Measurements from ENCODE around the gene TRMO. TPM values are rescaled to one million over a fixed set of nuclear protein-coding genes. Genes with fewer than 3 reads are reported as not detected.
"Not testable (repeated sequence)": the region's sequence is repeated elsewhere in the genome, so short reads cannot be mapped to it uniquely, and the experiment has no call there.

TRMO gene
- total RNA-seq, 3 donors from 2014 or later: 12.3 to 16.9 (median 16.0) TPM

GRCh38 chr9:97947094-97947493, 24.8 kb upstream of the TRMO start:
- ATAC-seq; DNase-seq; H3K4me1 Mint-ChIP-seq (ENCODE audit: low read depth); H3K4me3 Mint-ChIP-seq; H3K36me3 Mint-ChIP-seq (ENCODE audit: insufficient read depth); H3K27me3 Mint-ChIP-seq (ENCODE audit: low read depth); H3K9me3 Mint-ChIP-seq: not testable (repeated sequence)

DNA sequence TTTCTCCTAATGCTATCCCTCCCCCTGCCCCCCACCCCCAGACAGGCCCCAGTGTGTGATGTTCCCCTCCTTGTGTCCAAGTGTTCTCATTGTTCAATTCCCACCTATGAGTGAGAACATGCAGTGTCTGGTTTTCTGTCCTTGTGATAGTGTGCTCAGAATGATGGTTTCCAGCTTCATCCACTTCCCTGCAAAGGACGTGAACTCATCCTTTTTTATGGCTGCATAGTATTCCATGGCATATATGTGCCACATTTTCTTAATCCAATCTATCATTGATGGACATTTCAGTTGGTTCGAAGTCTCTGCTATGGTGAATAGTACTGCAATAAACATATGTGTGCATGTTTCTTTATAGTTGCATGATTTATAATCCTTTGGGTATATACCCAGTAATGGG, 23.2 kb upstream of the TRMO start:
- H3K4me1 Mint-ChIP-seq (ENCODE audit: low read depth); H3K27me3 Mint-ChIP-seq (ENCODE audit: low read depth); H3K4me3 Mint-ChIP-seq; H3K9me3 Mint-ChIP-seq; ATAC-seq; DNase-seq; H3K36me3 Mint-ChIP-seq (ENCODE audit: insufficient read depth): not testable (repeated sequence)

GRCh38 chr9:97944612-97945011, 22.3 kb upstream of the TRMO start:
- H3K9me3 Mint-ChIP-seq: no peaks in the 10 kb centered on the region
- DNase-seq (no peak), ATAC-seq (no peak)
- no peaks in the 10 kb centered on the region for H3K36me3 Mint-ChIP-seq (ENCODE audit: insufficient read depth)
- no peaks in the 10 kb centered on the region for H3K4me1 Mint-ChIP-seq (ENCODE audit: low read depth)
- H3K27me3 Mint-ChIP-seq (ENCODE audit: low read depth): peaks cover 1% of the 10 kb centered on the region
- H3K4me3 Mint-ChIP-seq: no peak overlapping the region

DNA sequence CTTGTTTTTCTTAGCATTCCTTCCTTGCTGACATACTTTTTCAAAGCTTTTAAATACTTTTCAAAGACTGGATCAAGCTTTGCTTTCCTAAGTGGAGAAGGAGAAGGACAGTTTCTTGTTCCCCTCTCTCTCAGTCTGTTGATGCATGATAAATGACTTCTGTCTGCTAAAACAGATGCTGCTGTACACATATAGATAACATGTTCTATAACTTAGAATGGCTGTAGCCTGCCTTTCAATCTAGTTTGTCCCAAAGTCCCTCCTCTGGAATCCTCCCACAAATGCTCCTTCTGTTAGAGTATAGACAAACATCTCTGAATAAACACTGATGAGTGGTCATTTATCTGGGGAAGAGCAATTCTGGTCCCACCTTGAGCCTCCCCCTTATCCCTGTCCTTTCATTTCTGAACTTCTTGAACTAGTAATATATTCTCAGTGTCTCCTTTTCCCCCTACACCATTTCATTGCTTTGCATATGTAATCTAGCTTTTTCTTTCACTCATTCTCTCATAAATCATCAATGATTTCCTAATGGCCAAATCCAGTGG, 21.1 kb upstream of the TRMO start:
- H3K36me3 Mint-ChIP-seq (ENCODE audit: insufficient read depth): no peaks in the 10 kb centered on the region
- H3K9me3 Mint-ChIP-seq: no peaks in the 10 kb centered on the region
- no peak for DNase-seq
- H3K27me3 Mint-ChIP-seq (ENCODE audit: low read depth): no peaks in the 10 kb centered on the region
- no peak overlapping the region for H3K4me3 Mint-ChIP-seq
- H3K4me1 Mint-ChIP-seq (ENCODE audit: low read depth): peaks cover 6% of the 10 kb centered on the region
- no peak for ATAC-seq

DNA sequence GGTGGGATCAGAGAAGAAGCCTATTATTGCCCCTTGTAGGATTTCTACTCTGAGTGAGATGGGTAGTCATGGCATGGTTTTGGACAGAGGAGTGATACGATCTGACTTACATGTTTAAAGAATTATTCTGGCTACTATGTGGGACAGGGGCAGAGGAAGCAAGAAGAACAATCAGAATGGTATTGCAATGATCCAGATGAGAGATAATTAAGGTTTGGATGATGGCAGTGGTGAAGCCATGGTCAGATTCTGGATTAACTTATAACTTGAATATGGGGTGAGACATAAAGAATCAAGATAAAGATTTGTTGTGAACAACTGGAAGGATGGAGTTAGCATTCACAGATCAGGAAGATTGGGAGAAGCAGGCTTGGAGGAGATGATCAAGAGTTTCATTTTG, 19.0 kb upstream of the TRMO start:
- H3K9me3 Mint-ChIP-seq: no peaks in the 10 kb centered on the region
- no peaks in the 10 kb centered on the region for H3K27me3 Mint-ChIP-seq (ENCODE audit: low read depth)
- DNase-seq: no peak
- ATAC-seq: no peak
- no peaks in the 10 kb centered on the region for H3K36me3 Mint-ChIP-seq (ENCODE audit: insufficient read depth)
- H3K4me1 Mint-ChIP-seq (ENCODE audit: low read depth): peaks cover 18% of the 10 kb centered on the region
- no peak overlapping the region for H3K4me3 Mint-ChIP-seq

DNA sequence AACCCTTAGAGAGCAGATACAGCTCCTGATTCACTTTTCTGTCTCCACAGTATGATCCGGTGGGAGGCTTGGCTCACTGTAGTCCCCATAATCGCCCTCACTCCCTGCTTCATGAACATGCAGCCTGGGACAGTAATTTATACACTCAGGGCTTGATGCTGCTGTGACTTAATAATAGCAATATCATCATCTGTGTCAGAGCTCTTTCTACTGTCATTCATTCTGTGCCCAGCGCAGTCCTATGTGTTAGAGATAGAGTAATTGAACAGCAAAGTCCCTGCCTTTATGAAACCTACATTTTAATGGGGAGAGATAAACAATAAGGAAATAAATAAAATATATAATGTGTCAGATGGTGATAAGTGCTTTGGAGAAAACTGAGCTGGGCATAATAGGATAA, 18.4 kb upstream of the TRMO start:
- no peaks in the 10 kb centered on the region for H3K27me3 Mint-ChIP-seq (ENCODE audit: low read depth)
- H3K4me3 Mint-ChIP-seq: no peak overlapping the region
- DNase-seq (no peak), ATAC-seq (no peak)
- no peaks in the 10 kb centered on the region for H3K36me3 Mint-ChIP-seq (ENCODE audit: insufficient read depth)
- peaks cover 18% of the 10 kb centered on the region for H3K4me1 Mint-ChIP-seq (ENCODE audit: low read depth)
- H3K9me3 Mint-ChIP-seq: no peaks in the 10 kb centered on the region

GRCh38 chr9:97940233-97940632, 17.9 kb upstream of the TRMO start:
- H3K9me3 Mint-ChIP-seq: no peaks in the 10 kb centered on the region

GRCh38 chr9:97938081-97938644, 15.9 kb upstream of the TRMO start, which contains the start of gene HEMGN:
Gene HEMGN (minus strand): TSS chr9:97938172. CDS start chr9:97938136, 36 bp downstream.
- Mint-ChIP-seq H3K36me3 (ENCODE audit: insufficient read depth) (no peaks in the 10 kb centered on the region), H3K4me1 (ENCODE audit: low read depth) (peaks cover 21% of the 10 kb centered on the region), H3K27me3 (ENCODE audit: low read depth) (no peaks in the 10 kb centered on the region), H3K4me3 (peak within 1 kb of the TSS; percentile 1), H3K9me3 (no peaks in the 10 kb centered on the region)
- ATAC-seq (peak; percentile 75 to 78), DNase-seq (peak; percentile 6)

More at GRCh38 chr9:97940233-97940632, 17.9 kb upstream of the TRMO start:
- no peaks in the 10 kb centered on the region for H3K27me3 Mint-ChIP-seq (ENCODE audit: low read depth)
- no peak overlapping the region for H3K4me3 Mint-ChIP-seq
- DNase-seq (no peak), ATAC-seq (no peak)
- H3K36me3 Mint-ChIP-seq (ENCODE audit: insufficient read depth): no peaks in the 10 kb centered on the region
- peaks cover 18% of the 10 kb centered on the region for H3K4me1 Mint-ChIP-seq (ENCODE audit: low read depth)

DNA sequence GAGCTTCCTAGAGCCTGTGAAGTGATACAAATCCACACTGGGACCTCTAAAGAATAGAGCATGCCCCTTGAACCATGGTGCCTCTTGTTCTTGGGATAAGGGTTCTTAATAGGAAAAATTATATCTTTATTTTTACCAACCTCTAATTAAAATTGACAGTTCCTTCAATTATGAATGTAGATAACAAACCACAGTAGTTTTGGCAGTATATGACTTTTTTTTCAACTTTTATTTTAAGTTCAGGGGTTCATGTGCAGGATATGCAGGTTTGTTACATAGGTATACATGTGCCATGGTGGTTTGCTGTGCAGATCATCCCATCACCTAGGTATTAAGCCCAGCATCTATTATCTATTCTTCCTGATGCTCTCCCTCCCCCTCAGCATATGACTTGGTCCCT, 14.7 kb upstream of the TRMO start:
- ATAC-seq: no peak
- peaks cover 27% of the 10 kb centered on the region for H3K4me1 Mint-ChIP-seq (ENCODE audit: low read depth)

GRCh38 chr9:97935276-97935675, 13.0 kb upstream of the TRMO start:
- Mint-ChIP-seq H3K36me3 (ENCODE audit: insufficient read depth) (no peaks in the 10 kb centered on the region), H3K4me3 (no peak overlapping the region), H3K4me1 (ENCODE audit: low read depth) (peaks cover 41% of the 10 kb centered on the region), H3K27me3 (ENCODE audit: low read depth) (no peaks in the 10 kb centered on the region), H3K9me3 (no peaks in the 10 kb centered on the region)
- DNase-seq (no peak), ATAC-seq (no peak)

More for the DNA sequence above, 14.7 kb upstream of the TRMO start:
- no peaks in the 10 kb centered on the region for H3K36me3 Mint-ChIP-seq (ENCODE audit: insufficient read depth)
- no peaks in the 10 kb centered on the region for H3K9me3 Mint-ChIP-seq
- no peak for DNase-seq
- H3K27me3 Mint-ChIP-seq (ENCODE audit: low read depth): no peaks in the 10 kb centered on the region
- no peak overlapping the region for H3K4me3 Mint-ChIP-seq

DNA sequence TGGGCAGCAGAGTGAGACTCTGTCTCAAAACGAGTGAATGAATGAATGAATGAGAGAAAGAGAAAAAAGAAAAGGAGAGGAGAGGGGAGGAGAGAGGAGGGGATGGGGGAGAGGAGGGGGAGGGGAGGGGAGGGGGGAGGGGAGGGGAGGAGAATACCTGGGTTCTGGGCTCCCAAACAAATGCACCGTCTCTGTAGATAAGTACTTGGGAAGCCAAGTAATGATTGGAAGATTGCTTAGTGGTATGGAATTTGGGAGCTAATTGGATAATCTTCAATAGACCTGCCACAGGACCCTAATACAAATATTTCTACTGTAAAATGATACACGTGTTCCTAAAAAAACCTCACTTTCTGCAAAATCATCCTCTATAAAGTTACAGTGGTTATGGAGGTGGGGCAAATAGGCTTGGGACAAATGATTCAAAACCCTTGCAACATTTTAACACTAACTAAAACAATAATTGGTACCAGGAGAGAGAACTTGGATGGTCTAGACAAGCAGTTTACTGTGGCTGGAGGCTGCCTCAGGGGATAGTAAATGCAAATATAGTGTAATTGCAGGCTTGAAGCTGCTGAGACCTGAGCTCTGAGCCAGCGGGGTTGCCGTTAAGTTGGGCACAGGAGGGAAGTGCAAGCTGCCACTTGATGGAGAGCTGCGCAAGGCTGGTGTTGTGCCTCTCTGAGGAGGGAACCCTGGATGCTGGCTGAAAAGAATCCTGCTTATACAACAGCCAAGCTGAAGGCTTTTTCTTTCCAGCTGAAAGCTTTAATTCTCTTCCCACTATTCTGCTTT, 12.2 kb upstream of the TRMO start:
- Mint-ChIP-seq H3K9me3 (no peaks in the 10 kb centered on the region), H3K36me3 (ENCODE audit: insufficient read depth) (no peaks in the 10 kb centered on the region), H3K4me1 (ENCODE audit: low read depth) (peaks cover 49% of the 10 kb centered on the region), H3K4me3 (no peak overlapping the region), H3K27me3 (ENCODE audit: low read depth) (no peaks in the 10 kb centered on the region)
- DNase-seq (no peak), ATAC-seq (no peak)

DNA sequence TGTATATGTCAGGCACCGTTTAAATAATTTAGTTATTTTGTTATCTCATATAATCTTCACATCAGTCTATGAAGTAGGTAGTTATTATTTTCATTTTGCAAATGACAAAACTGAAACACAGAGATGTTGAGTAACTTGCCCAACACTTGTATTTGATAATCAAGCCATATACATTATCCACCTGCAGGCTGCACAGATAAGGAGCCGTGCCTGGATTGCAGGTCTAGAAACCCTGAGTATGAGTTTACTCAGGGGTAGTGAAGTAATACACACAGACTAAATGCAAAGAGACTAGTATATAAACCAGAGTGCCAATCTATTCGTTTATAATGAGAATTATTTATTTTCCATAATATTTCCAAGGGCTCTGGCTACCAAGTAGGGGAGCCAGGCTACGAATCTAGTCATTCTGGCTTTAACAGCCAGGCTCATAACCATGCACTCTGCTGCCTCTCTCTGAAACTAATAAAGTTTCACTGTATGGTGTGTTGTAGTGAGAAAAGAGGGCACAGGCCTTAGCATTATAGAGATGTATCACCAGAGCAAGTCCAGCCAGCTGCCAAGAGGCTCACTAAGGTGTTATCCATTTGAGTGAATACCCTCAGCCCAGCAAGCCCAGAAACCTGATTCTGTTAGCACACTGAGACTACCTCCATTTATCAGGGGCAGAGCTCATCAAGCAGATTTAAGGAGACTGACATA, 11.1 kb upstream of the TRMO start:
- Mint-ChIP-seq H3K36me3 (ENCODE audit: insufficient read depth) (no peaks in the 10 kb centered on the region), H3K27me3 (ENCODE audit: low read depth) (no peaks in the 10 kb centered on the region), H3K4me1 (ENCODE audit: low read depth) (peaks cover 50% of the 10 kb centered on the region), H3K9me3 (no peaks in the 10 kb centered on the region), H3K4me3 (no peak overlapping the region)
- ATAC-seq (no peak), DNase-seq (no peak)

DNA sequence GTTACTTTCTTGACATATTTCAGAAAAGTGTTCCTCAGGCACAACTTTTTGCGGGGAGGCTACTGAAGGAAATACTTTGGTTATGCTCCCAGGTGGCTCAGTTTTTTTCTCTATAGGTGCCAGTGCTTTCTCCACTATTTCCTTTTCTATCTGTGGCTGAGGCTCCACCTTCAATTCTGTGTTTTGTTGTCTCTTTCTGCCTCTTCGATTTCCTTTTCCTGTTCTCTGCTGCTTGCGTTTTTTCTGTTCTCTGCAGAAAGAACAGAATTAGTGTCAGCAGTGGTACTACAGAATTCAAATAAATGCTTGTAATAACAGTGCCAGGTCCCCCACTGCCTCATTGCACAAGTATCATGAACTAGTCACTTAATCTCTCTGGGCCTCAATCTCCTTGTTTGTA, 8.7 kb upstream of the TRMO start:
- H3K9me3 Mint-ChIP-seq: no peaks in the 10 kb centered on the region
- peak; percentile 46 to 56 for ATAC-seq

GRCh38 chr9:97928986-97929604, 6.8 kb upstream of the TRMO start:
- H3K36me3 Mint-ChIP-seq (ENCODE audit: insufficient read depth): no peaks in the 10 kb centered on the region
- ATAC-seq: peak in 1 of 2 donors; percentile 46

More for the DNA sequence above, 8.7 kb upstream of the TRMO start:
- Mint-ChIP-seq H3K4me3 (peak overlapping the region; percentile 47), H3K27me3 (ENCODE audit: low read depth) (no peaks in the 10 kb centered on the region), H3K36me3 (ENCODE audit: insufficient read depth) (no peaks in the 10 kb centered on the region), H3K4me1 (ENCODE audit: low read depth) (peaks cover 37% of the 10 kb centered on the region)
- no peak for DNase-seq

More at GRCh38 chr9:97928986-97929604, 6.8 kb upstream of the TRMO start:
- no peaks in the 10 kb centered on the region for H3K9me3 Mint-ChIP-seq
- peak overlapping the region; percentile 19 for H3K4me3 Mint-ChIP-seq
- H3K4me1 Mint-ChIP-seq (ENCODE audit: low read depth): peaks cover 37% of the 10 kb centered on the region
- DNase-seq: no peak
- H3K27me3 Mint-ChIP-seq (ENCODE audit: low read depth): no peaks in the 10 kb centered on the region
